ENCODE measurements around the gene DPPA3. TPM values are rescaled to one million over a fixed set of nuclear protein-coding genes. Genes with fewer than 3 reads are reported as not detected.

DPPA3 gene
- total and polyA plus RNA-seq, 2 of the 13 experiments (the other 11 are each of a cell fraction or from before 2014, with no cell fraction given) = not detected

GRCh38 chr12:7748852-7749251 lies 37.6 kb downstream of the DPPA3 start:
- TF ChIP-seq DDIT3 (CRISPR knock-in tag; IDR thresholded peaks at IDR 0.05) (no peak), ZSCAN12 (CRISPR knock-in tag; IDR thresholded peaks at IDR 0.05) (no peak), AFF4 (CRISPR knock-in tag; IDR thresholded peaks at IDR 0.05) (no peak), ZBTB38 (CRISPR knock-in tag; IDR thresholded peaks at IDR 0.05) (no peak), MTF2 (CRISPR knock-in tag; IDR thresholded peaks at IDR 0.05; ENCODE audit: borderline replicate concordance) (no peak), MAZ (IDR thresholded peaks at IDR 0.05; ENCODE audit: borderline replicate concordance, low read depth, low read length) (no peak), MAZ (CRISPR knock-in tag; IDR thresholded peaks at IDR 0.05; ENCODE audit: low read depth) (no peak)
- no peaks in the 10 kb centered on the region for H3K79me2 ChIP-seq (ENCODE audit: insufficient read depth, low read length)
- no peak overlapping the region for H3K27ac ChIP-seq (ENCODE audit: extremely low read length, insufficient read depth, low read length)
- no peak for DNase-seq (ENCODE audit: low spot score)
- no TSS peak for BruUV-seq (replicated peaks)
- 3% methylated on average over 4 of the region's 4 CpGs for WGBS (ENCODE audit: low lambda C conversion rate)
- H3K36me3 ChIP-seq (replicated peaks in 1 of 2; ENCODE audit: control insufficient read depth in 1 of 2, insufficient read depth in 2 of 2, low read length in 2 of 2) = no peaks in the 10 kb centered on the region
- CTCF ChIA-PET (ENCODE audit: low intra/inter-chr PET ratio, low total read pairs) = no interaction called here
- no peak for ATAC-seq
- H4K20me1 ChIP-seq (ENCODE audit: insufficient read depth, low read length) = no peaks in the 10 kb centered on the region
- no peak overlapping the region for H3K4me2 ChIP-seq (ENCODE audit: low read depth, low read length)
- no peak for FAIRE-seq
- H3K9me3 ChIP-seq (ENCODE audit: low read length) = 0 out of 2 replicates have a peak, but pooled peaks cover 2% of the 10 kb centered on the region
- no peak overlapping the region for H2AFZ ChIP-seq (ENCODE audit: low read length)
- in situ Hi-C loops (cut with HindIII; ENCODE audit: extremely low pct_ligation_motif_present, low pct_unique_long_range_greater_than_20kb) (no loop called here), intact Hi-C loops (cut with micrococcal nuclease; ENCODE audit: unreplicated experiment) (no loop called here)
- POLR2A ChIA-PET = no interaction called here
- no peak overlapping the region for H3K9ac ChIP-seq (ENCODE audit: insufficient read depth, low read depth, low read length)
- H3K4me1 ChIP-seq (ENCODE audit: insufficient read depth, low read length) = no peaks in the 10 kb centered on the region
- H3K4me3 ChIP-seq (replicated peaks in 1 of 3; ENCODE audit: insufficient read depth in 1 of 3, low read depth in 2 of 3, low read length in 3 of 3) = no peak overlapping the region
- peaks cover 0 to 4% of the 10 kb centered on the region in 2 experiments; a peak in 1 of 5 replicates for H3K27me3 ChIP-seq (ENCODE audit: control insufficient read depth in 1 of 2, insufficient read depth in 2 of 2, low read length in 2 of 2)

Data from HepG2 (cell line).